HEK293 (cell line): ENCODE results near the gene FBXL4.

Experiments used
- CTCF ChIA-PET: fragments of 350-600 bp; formaldehyde crosslinking; extraction: SDS; loops from one replicate; lab custom pipeline; 2021; ENCODE audit warnings: antibody characterized with exemption; lab: Yijun Ruan, JAX
- POLR2A ChIA-PET: fragments of 300-600 bp; formaldehyde crosslinking; extraction: SDS; loops from one replicate; lab custom pipeline; 2020; ENCODE audit warnings: antibody characterized with exemption, inconsistent platforms; lab: Yijun Ruan, JAX
- H3K27ac ChIP-seq: fragments of 200-500 bp; sonication (Bioruptor generic); 2 replicates; pipeline ENCODE4 v1.5.1; 2014; ENCODE audit warnings: low read depth, low read length, control low read depth, inconsistent platforms; ENCODE audit errors: extremely low read depth
- H3K36me3 ChIP-seq, 2 experiments: fragments of 200-500 bp in 1 of 2; sonication (Bioruptor generic) in 1 of 2; 1 replicate in 1 of 2; 2 replicates in 1 of 2; pipeline ENCODE4 v1.5.1; 2014 to 2017; ENCODE audit warnings: inconsistent platforms in 2 of 2, low read length in 2 of 2; ENCODE audit not compliant: control insufficient read depth in 2 of 2, insufficient read depth in 1 of 2
- H3K4me1 ChIP-seq: fragments of 200-500 bp; sonication (Bioruptor generic); 2 replicates; pipeline ENCODE4 v1.5.1; 2014; ENCODE audit warnings: mild to moderate bottlenecking, low read length, inconsistent platforms; ENCODE audit not compliant: control insufficient read depth, insufficient read depth
- H3K4me3 ChIP-seq: 2 replicates; pipeline ENCODE4 v1.5.1; 2011; ENCODE audit warnings: low read depth, mild to moderate bottlenecking, control low read depth, low read length, moderate library complexity
- H3K9me3 ChIP-seq: fragments of 200-500 bp; sonication (Bioruptor generic); 2 replicates; pipeline ENCODE4 v1.5.1; 2014; ENCODE audit warnings: low read depth, low read length, inconsistent platforms; ENCODE audit not compliant: control insufficient read depth, insufficient read depth
- BCL6B ChIP-seq: fragments of 450-650 bp; formaldehyde crosslinking; IDR thresholded peaks from 2 replicates; pipeline ENCODE4 v1.5.1; 2017; ENCODE audit warnings: missing biosample characterization, missing genetic modification characterization
- GFI1B ChIP-seq: fragments of 450-650 bp; formaldehyde crosslinking; IDR thresholded peaks from 2 replicates; pipeline ENCODE4 v1.5.1; 2016; ENCODE audit warnings: missing biosample characterization, missing genetic modification characterization
- HOXC10 ChIP-seq: sonication (generic); formaldehyde crosslinking; IDR thresholded peaks from 2 replicates; pipeline ENCODE4 v1.8.1; 2023; ENCODE audit warnings: mild to moderate bottlenecking, missing genetic modification reagents
- KLF8 ChIP-seq: fragments of 450-650 bp; formaldehyde crosslinking; IDR thresholded peaks from 2 replicates; pipeline ENCODE4 v1.5.1; 2016; ENCODE audit warnings: missing biosample characterization, missing genetic modification characterization
- OVOL3 ChIP-seq: fragments of 450-650 bp; formaldehyde crosslinking; IDR thresholded peaks from 2 replicates; pipeline ENCODE4 v1.5.1; 2016; ENCODE audit warnings: missing biosample characterization, missing genetic modification characterization
- SP3 ChIP-seq: fragments of 450-650 bp; formaldehyde crosslinking; IDR thresholded peaks from 2 replicates; pipeline ENCODE4 v1.5.1; 2016; ENCODE audit warnings: missing biosample characterization, missing genetic modification characterization
- ZBTB48 ChIP-seq: fragments of 450-650 bp; formaldehyde crosslinking; IDR thresholded peaks from 2 replicates; pipeline ENCODE4 v1.5.1; 2016; ENCODE audit warnings: missing biosample characterization, missing genetic modification characterization
- ZNF223 ChIP-seq: fragments of 450-650 bp; formaldehyde crosslinking; IDR thresholded peaks from 2 replicates; pipeline ENCODE4 v1.5.1; 2016; ENCODE audit warnings: missing biosample characterization, missing genetic modification characterization
- ZNF362 ChIP-seq: fragments of 450-650 bp; formaldehyde crosslinking; IDR thresholded peaks from 2 replicates; pipeline ENCODE4 v1.5.1; 2016; ENCODE audit warnings: missing biosample characterization, missing genetic modification characterization
- ZNF423 ChIP-seq: fragments of 450-650 bp; formaldehyde crosslinking; IDR thresholded peaks from 2 replicates; pipeline ENCODE4 v1.5.1; 2016; ENCODE audit warnings: missing biosample characterization, missing genetic modification characterization
- ZNF529 ChIP-seq: fragments of 450-650 bp; formaldehyde crosslinking; IDR thresholded peaks from 2 replicates; pipeline ENCODE4 v1.5.1; 2017; ENCODE audit warnings: missing genetic modification characterization, missing biosample characterization; ENCODE audit not compliant: insufficient replicate concordance
- ZNF629 ChIP-seq: fragments of 450-650 bp; formaldehyde crosslinking; IDR thresholded peaks from 2 replicates; pipeline ENCODE4 v1.5.1; 2017; ENCODE audit warnings: missing biosample characterization, missing genetic modification characterization
- ZNF768 ChIP-seq: fragments of 450-650 bp; formaldehyde crosslinking; IDR thresholded peaks from 2 replicates; pipeline ENCODE4 v1.5.1; 2018; ENCODE audit warnings: missing biosample characterization, mild to moderate bottlenecking, missing genetic modification characterization
- ZNF837 ChIP-seq: fragments of 450-650 bp; formaldehyde crosslinking; IDR thresholded peaks from 2 replicates; pipeline ENCODE4 v1.5.1; 2016; ENCODE audit warnings: missing biosample characterization, missing genetic modification characterization
- TF ChIP-seq, protein P1 (sequence below): fragments of 450-650 bp; formaldehyde crosslinking; conservative IDR thresholded peaks from 2 replicates; pipeline ENCODE4 v1.5.1; 2016; ENCODE audit warnings: low read depth, missing biosample characterization, missing genetic modification characterization
- TF ChIP-seq, protein P2 (sequence below): fragments of 450-650 bp; formaldehyde crosslinking; IDR thresholded peaks from 2 replicates; pipeline ENCODE4 v1.5.1; 2016; ENCODE audit warnings: missing biosample characterization, missing genetic modification characterization, low read depth

Gene FBXL4

DNA sequence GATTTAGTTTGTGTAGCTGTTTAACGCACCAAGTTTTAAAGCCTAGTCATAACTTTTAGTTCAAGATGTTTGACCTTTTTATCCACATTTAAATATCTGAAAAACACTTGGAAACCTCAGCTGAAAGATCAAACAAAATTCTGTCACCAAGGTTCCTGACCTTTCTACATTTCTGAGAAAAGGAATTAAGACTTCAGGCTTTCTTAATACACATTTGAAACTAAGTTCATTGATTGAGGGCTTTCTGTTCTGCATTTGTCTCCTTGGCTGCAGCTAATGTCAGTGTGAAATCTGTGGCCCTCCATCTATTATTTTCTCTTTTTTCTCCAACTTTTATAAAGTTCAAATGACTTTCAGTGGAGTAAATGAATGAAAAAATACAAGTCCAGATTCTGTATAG lies 22.7 kb upstream of the FBXL4 start (continued):
- TF ChIP-seq, protein P1, sequence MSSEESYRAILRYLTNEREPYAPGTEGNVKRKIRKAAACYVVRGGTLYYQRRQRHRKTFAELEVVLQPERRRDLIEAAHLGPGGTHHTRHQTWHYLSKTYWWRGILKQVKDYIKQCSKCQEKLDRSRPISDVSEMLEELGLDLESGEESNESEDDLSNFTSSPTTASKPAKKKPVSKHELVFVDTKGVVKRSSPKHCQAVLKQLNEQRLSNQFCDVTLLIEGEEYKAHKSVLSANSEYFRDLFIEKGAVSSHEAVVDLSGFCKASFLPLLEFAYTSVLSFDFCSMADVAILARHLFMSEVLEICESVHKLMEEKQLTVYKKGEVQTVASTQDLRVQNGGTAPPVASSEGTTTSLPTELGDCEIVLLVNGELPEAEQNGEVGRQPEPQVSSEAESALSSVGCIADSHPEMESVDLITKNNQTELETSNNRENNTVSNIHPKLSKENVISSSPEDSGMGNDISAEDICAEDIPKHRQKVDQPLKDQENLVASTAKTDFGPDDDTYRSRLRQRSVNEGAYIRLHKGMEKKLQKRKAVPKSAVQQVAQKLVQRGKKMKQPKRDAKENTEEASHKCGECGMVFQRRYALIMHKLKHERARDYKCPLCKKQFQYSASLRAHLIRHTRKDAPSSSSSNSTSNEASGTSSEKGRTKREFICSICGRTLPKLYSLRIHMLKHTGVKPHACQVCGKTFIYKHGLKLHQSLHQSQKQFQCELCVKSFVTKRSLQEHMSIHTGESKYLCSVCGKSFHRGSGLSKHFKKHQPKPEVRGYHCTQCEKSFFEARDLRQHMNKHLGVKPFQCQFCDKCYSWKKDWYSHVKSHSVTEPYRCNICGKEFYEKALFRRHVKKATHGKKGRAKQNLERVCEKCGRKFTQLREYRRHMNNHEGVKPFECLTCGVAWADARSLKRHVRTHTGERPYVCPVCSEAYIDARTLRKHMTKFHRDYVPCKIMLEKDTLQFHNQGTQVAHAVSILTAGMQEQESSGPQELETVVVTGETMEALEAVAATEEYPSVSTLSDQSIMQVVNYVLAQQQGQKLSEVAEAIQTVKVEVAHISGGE = no peak
- no peak for TF ChIP-seq ZBTB48 (tag by site-specific recombination)
- TF ChIP-seq, all 188 proteins: peak for 0

GRCh38 chr6:98967616-98968015 lies 19.9 kb upstream of the FBXL4 start:
- ChIA-PET CTCF (no interaction called here), POLR2A (no interaction called here)
- H3K4me3 ChIP-seq = no peak overlapping the region
- H3K27ac ChIP-seq = no peak overlapping the region
- H3K9me3 ChIP-seq = no peaks in the 10 kb centered on the region
- H3K36me3 ChIP-seq = no peaks in the 10 kb centered on the region
- no peak for TF ChIP-seq ZNF223 (tag by site-specific recombination)
- TF ChIP-seq ZNF768 (tag by site-specific recombination) = no peak
- no peak for TF ChIP-seq ZNF423 (tag by site-specific recombination)
- TF ChIP-seq, protein P2, sequence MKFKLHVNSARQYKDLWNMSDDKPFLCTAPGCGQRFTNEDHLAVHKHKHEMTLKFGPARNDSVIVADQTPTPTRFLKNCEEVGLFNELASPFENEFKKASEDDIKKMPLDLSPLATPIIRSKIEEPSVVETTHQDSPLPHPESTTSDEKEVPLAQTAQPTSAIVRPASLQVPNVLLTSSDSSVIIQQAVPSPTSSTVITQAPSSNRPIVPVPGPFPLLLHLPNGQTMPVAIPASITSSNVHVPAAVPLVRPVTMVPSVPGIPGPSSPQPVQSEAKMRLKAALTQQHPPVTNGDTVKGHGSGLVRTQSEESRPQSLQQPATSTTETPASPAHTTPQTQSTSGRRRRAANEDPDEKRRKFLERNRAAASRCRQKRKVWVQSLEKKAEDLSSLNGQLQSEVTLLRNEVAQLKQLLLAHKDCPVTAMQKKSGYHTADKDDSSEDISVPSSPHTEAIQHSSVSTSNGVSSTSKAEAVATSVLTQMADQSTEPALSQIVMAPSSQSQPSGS (tag by site-specific recombination) = no peak
- H3K4me1 ChIP-seq = no peaks in the 10 kb centered on the region

- Histone ChIP-seq H3K4me3 (no peak overlapping the region), H3K36me3 (no peaks in the 10 kb centered on the region), H3K4me1 (no peaks in the 10 kb centered on the region), H3K27ac (no peak overlapping the region), H3K9me3 (no peaks in the 10 kb centered on the region)
- ChIA-PET CTCF (no interaction called here), POLR2A (no interaction called here)
- TF ChIP-seq SP3 (tag by site-specific recombination) (no peak), ZNF837 (tag by site-specific recombination) (no peak), KLF8 (tag by site-specific recombination) (no peak), ZNF529 (tag by site-specific recombination) (no peak), HOXC10 (CRISPR knock-in tag) (no peak), BCL6B (tag by site-specific recombination) (no peak), ZNF362 (tag by site-specific recombination) (no peak), GFI1B (tag by site-specific recombination) (no peak), ZNF629 (tag by site-specific recombination) (no peak), OVOL3 (tag by site-specific recombination) (no peak)
Observed at GRCh38 chr6:98959631-98960030, 11.9 kb upstream of the FBXL4 start.
